IPS-18c (cell line): ENCODE results near the gene SNTA1.
"Not testable (repeated sequence)": the region's sequence is repeated elsewhere in the genome, so short reads cannot be mapped to it uniquely, and the experiment has no call there.

ENCODE experiments used
- H3K4me3 ChIP-seq: 2 replicates; pipeline ENCODE4 v1.7.0; 2013; ENCODE audit warnings: low read depth, mild to moderate bottlenecking, low read length, moderate library complexity; ENCODE audit not compliant: insufficient read depth
- H3K9me3 ChIP-seq: one replicate; pipeline ENCODE4 v1.6.1; 2013; ENCODE audit warnings: mild to moderate bottlenecking, low read length, moderate library complexity; ENCODE audit not compliant: control insufficient read depth, insufficient read depth

Gene SNTA1

GRCh38 chr20:33441142-33441955 is 2.2 kb downstream of the SNTA1 start:
- H3K9me3 ChIP-seq, result no peaks in the 10 kb centered on the region
- no peak overlapping the region for H3K4me3 ChIP-seq

DNA sequence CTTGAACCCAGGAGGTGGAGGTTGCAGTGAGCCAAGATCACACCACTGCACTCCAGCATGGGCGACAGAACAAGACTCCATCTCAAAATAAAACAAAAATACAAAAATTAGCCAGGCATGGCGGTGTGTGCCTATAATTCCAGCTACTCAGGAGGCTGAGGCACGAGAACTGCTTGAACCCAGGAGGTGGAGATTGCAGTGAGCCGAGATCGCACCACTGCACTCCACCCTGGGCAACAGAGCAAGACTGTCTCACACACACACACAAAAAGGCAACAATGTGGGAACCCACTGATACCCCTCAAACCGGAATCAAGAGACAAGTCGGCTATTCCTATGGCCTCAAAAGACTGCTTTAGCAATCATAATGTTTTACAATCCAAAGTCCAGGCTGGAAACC is 3.0 kb downstream of the SNTA1 start:
- H3K4me3 ChIP-seq, H3K9me3 ChIP-seq: not testable (repeated sequence)

DNA sequence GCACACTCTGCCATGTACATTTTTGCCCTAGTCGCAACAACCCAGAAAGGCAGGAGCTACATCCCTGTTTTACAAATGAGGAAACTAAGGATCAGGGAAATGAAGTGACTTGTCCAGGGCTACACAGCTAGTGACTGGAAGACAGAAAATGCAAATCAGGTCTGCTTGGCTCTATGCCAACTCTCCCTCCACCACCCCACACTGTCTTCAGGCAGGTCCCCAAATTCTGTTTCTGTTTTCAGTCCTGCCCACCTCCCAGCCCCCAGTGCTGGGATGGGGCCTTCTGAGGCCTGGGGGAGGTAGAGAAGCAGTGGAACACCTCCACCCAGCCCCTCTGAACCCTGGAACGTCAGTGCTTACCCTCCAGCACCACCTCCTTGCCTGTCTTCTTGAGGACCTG is 5.1 kb downstream of the SNTA1 start:
- Histone ChIP-seq H3K9me3 (no peaks in the 10 kb centered on the region), H3K4me3 (no peak overlapping the region)

DNA sequence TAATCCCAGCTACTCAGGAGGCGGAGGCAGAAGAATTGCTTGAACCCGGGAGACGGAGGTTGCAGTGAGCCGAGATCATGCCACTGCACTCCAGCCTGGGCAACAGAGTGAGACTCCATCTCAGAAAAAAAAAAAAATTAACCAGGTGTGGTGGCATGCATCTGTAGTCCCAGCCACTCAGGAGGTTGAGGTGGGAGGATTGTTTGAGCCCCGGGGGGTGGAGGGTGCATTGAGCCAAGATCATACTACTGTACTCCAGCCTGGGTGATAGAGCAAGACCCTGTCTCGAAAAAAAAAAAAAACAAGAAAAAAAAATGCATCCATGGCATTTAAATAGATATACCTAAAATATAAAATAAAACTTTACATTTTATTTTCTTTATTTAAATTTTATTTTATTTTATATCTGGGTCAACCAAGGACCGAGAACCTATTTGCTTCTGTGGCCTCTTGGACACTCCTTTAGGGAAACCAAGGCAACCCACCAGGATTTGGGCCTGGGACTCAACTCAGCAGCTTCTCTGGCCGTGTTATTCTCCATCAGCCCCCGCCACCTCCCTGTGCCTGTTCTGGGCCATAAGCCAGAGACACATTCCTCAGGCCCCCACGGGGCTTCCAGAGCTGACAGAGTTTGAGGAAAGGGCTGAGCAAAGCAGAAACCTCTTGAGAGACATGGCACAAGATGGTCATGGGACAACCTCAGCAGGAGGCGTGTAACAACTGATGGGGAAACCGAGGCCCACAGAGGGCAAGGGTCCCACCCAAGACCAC is 6.2 kb downstream of the SNTA1 start:
- Histone ChIP-seq H3K4me3 (no peak overlapping the region), H3K9me3 (no peaks in the 10 kb centered on the region)

DNA sequence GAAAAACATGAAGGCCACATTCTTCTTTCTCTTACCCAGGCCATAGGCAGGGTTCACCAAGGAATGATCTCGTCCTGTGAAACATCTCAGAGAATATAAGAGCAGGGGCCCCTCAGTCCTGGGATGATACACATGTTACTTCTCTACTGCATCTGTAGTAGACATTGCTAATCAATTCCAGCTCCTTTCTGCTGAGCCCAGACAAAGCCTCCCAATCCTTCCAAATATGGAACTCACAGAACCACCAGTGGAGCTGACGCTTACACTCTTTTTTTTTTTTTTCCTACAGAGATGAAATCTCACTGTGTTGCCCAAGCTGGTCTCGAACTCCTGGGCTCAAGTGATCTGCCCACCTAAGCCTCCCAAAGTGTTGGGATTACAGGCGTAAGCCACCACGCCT is 9.1 kb downstream of the SNTA1 start:
- Histone ChIP-seq H3K9me3 (no peaks in the 10 kb centered on the region), H3K4me3 (no peak overlapping the region)

GRCh38 chr20:33433465-33434234 is 9.9 kb downstream of the SNTA1 start:
- no peaks in the 10 kb centered on the region for H3K9me3 ChIP-seq
- H3K4me3 ChIP-seq, result no peak overlapping the region

DNA sequence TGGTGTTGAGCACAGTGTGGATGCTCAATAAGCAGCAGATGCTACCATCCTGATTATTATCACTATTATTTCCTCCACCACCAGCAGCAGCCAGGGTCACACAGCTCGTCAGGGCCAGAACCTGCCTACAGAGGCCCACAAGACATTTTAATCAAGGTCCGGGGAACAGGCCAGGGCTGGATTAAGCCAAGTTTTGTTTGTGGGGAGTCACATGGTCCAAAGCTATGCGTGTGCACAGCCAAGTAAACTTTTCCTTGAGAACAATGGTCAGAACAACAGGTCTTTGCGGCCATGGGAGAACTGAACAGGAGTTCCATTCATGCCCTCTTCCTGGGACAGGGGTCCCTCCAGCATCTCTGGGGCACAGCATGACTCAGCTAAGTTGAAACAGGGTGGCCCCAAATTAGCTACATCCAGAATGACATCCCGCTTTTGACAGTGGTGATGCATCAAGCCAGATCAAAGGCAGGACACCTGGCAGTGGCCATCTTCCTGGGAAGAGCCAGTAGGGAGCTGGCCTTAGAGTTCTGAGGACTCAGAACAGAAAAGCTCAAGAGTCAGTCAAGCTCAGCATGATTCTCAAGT is 11.7 kb downstream of the SNTA1 start:
- Histone ChIP-seq H3K9me3 (no peaks in the 10 kb centered on the region), H3K4me3 (no peak overlapping the region)

DNA sequence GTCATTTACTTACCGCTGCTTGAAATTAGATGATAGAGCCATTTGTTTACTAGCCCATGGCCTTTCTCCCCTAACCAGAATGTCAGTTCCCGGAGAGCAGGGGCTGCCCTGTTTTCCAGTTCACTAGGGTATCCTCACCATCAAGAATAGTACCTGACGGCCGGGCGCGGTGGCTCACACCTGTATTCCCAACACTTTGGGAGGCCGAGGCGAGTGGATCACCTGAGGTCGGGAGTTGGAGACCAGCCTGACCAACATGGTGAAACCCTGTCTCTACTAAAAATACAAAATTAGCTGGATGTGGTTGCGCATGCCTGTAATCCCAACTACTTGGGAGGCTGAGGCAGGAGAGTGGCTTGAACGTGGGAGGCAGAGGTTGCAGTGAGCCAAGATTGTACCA is 19.7 kb downstream of the SNTA1 start:
- not testable (repeated sequence) for H3K4me3 ChIP-seq, H3K9me3 ChIP-seq

GRCh38 chr20:33423141-33423834 is 20.3 kb downstream of the SNTA1 start:
- Histone ChIP-seq H3K9me3 (no peaks in the 10 kb centered on the region), H3K4me3 (no peak overlapping the region)

GRCh38 chr20:33419140-33419974 is 24.2 kb downstream of the SNTA1 start:
- H3K4me3 ChIP-seq, result no peak overlapping the region
- peaks cover 2% of the 10 kb centered on the region for H3K9me3 ChIP-seq

DNA sequence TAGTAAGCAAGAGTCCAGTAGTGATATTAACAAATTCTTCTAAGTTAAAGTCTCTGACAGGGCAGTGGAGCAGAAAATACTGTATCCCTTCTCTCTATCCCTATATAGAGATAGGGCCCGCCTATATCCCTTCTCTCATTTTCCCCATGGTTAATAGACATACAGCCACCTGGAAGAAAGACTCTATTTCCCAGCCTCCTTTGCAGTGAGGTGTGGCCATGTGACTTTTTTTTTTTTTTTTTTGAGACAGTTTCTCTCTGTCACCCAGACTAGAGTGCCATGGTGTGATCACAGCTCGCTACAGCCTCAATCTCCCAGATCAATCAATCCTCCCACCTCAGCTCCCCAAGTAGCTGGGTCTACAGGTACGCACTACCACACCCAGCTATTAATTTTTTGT is 25.5 kb downstream of the SNTA1 start:
- H3K4me3 ChIP-seq, result no peak overlapping the region
- H3K9me3 ChIP-seq, result peaks cover 2% of the 10 kb centered on the region

GRCh38 chr20:33415948-33416347 is 27.6 kb downstream of the SNTA1 start:
- Histone ChIP-seq H3K4me3 (no peak overlapping the region), H3K9me3 (peaks cover 2% of the 10 kb centered on the region)

DNA sequence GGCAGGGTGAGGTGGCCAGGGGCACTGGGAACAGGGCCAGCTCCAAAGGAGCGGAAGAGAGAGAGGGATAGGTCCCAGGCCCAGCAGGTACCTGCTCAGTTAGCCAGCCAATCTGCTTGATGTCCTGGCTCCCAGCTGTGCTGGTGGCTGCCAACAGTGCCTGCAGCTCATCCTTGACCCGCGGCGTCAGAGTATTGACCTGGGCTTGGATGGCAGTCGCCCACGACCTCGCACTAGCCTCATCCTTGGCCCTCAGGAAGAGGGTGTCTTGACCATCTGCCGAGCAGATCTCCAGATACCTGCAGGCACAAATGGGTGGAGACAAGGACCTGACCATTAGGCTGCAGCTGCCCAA is 31.1 kb downstream of the SNTA1 start:
- peaks cover 2% of the 10 kb centered on the region for H3K9me3 ChIP-seq
- H3K4me3 ChIP-seq, result no peak overlapping the region

- Histone ChIP-seq H3K4me3 (no peak overlapping the region), H3K9me3 (peaks cover 2% of the 10 kb centered on the region)
Measured at GRCh38 chr20:33411711-33412483, 31.7 kb downstream of the SNTA1 start.

DNA sequence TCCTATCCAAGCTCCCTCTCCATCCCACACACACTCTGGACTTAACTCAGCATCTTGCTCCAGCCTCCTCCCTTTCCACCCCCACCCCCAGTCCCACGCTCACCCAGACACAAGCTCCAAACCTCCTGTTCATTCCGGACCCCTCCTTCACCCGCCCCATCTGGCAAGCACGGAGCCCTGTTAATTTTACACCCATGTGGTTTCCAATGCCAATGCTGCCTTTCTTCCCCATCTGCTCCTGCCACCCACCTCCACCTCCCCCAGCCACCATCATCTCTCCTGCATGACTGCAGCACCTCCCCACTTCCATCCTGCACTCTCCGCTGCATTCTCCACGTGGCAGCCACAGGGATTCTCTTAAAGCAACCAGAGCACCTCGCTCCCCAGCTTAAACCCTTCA is 32.3 kb downstream of the SNTA1 start:
- peaks cover 2% of the 10 kb centered on the region for H3K9me3 ChIP-seq

More for the DNA sequence above, 32.3 kb downstream of the SNTA1 start:
- H3K4me3 ChIP-seq, result no peak overlapping the region
